ENCODE results near the gene FAM174C.

FAM174C gene

GRCh38 chr19:1273263-1274041, 1.9 kb upstream of the FAM174C start:
- DNase-seq (ENCODE audit: low read depth) = no peak

GRCh38 chr19:1274081-1274851, 1.1 kb upstream of the FAM174C start:
- no peak for DNase-seq (ENCODE audit: low read depth)

GRCh38 chr19:1274852-1275259, 474 bp upstream of the FAM174C start:
- DNase-seq (ENCODE audit: low read depth) = no peak

- no peak for DNase-seq (ENCODE audit: low read depth)
Measured at GRCh38 chr19:1275976-1276627, 772 bp downstream of the FAM174C start.

GRCh38 chr19:1276628-1277022, 1.3 kb downstream of the FAM174C start:
- no peak for DNase-seq (ENCODE audit: low read depth)

GRCh38 chr19:1277061-1277460, 1.7 kb downstream of the FAM174C start:
- DNase-seq (ENCODE audit: low read depth) = no peak

GRCh38 chr19:1278074-1278473, 2.7 kb downstream of the FAM174C start:
- DNase-seq (ENCODE audit: low read depth) = no peak

GRCh38 chr19:1278713-1279660, 3.7 kb downstream of the FAM174C start:
- no peak for DNase-seq (ENCODE audit: low read depth)

- no peak for DNase-seq (ENCODE audit: low read depth)
Measured at GRCh38 chr19:1279782-1280341, 4.5 kb downstream of the FAM174C start.

- no peak for DNase-seq (ENCODE audit: low read depth)
Measured at GRCh38 chr19:1280636-1281568, 5.6 kb downstream of the FAM174C start.

- no peak for DNase-seq (ENCODE audit: low read depth)
Measured at GRCh38 chr19:1281569-1282287, 6.4 kb downstream of the FAM174C start.

GRCh38 chr19:1282588-1283206, 7.4 kb downstream of the FAM174C start:
- no peak for DNase-seq (ENCODE audit: low read depth)

GRCh38 chr19:1283207-1283916, 8.0 kb downstream of the FAM174C start:
- DNase-seq (ENCODE audit: low read depth) = no peak

- DNase-seq (ENCODE audit: low read depth) = no peak
Measured at GRCh38 chr19:1283917-1284292, 8.6 kb downstream of the FAM174C start.

GRCh38 chr19:1284293-1284978, 9.1 kb downstream of the FAM174C start:
- no peak for DNase-seq (ENCODE audit: low read depth)

- DNase-seq (ENCODE audit: low read depth) = no peak
Measured at GRCh38 chr19:1284979-1285736, 9.8 kb downstream of the FAM174C start.

GRCh38 chr19:1285737-1286360, 10.5 kb downstream of the FAM174C start, which contains the start of gene EFNA2:
TSS of gene EFNA2 (plus strand) at chr19:1285873. CDS start at chr19:1286169, 296 bp downstream.
- no peak for DNase-seq (ENCODE audit: low read depth)

Data from HS-5 (cell line).